SJSA1 (cell line): Measurements from ENCODE around the gene ADAMTSL2. TPM values are rescaled to one million over a fixed set of nuclear protein-coding genes. Genes with fewer than 3 reads are reported as not detected.
"Not testable (repeated sequence)": the region's sequence is repeated elsewhere in the genome, so short reads cannot be mapped to it uniquely, and the experiment has no call there.

Experiments used
- DNase-seq, 2 experiments: peaks; one replicate each; pipeline ENCODE4 v3.0.0-alpha.2; 2015 to 2020; ENCODE audit warnings: low spot score in 2 of 2, low read depth in 1 of 2
- H3K27ac ChIP-seq: fragments of 250-450 bp; sonication (Bioruptor Pico); 2 replicates; pipeline ENCODE4 v1.5.1; 2020; ENCODE audit warnings: mild to moderate bottlenecking, moderate library complexity
- H3K27me3 ChIP-seq: fragments of 250-450 bp; sonication (Bioruptor Pico); replicated peaks from 2 replicates; pipeline ENCODE4 v1.5.1; 2020; ENCODE audit warnings: mild to moderate bottlenecking, moderate library complexity
- H3K36me3 ChIP-seq: fragments of 250-450 bp; sonication (Bioruptor Pico); 2 replicates; pipeline ENCODE4 v1.5.1; 2020; ENCODE audit warnings: mild to moderate bottlenecking
- H3K4me1 ChIP-seq: fragments of 250-450 bp; sonication (Bioruptor Pico); replicated peaks from 2 replicates; pipeline ENCODE4 v1.6.1; 2021; ENCODE audit warnings: mild to moderate bottlenecking
- H3K4me3 ChIP-seq: fragments of 250-450 bp; sonication (Bioruptor Pico); 2 replicates; pipeline ENCODE4 v1.5.1; 2020; ENCODE audit warnings: mild to moderate bottlenecking
- H3K9me3 ChIP-seq: fragments of 250-450 bp; sonication (Bioruptor Pico); replicated peaks from 2 replicates; pipeline ENCODE4 v1.5.1; 2020; ENCODE audit warnings: mild to moderate bottlenecking
- total RNA-seq: library from RNA; depleted of rRNA; stranded (reverse); fragments of >200 nt; shearing (Covaris generic); gene quantifications from 2 replicates; pipeline ENCODE4 v1.2.3, GENCODE V29; 2014

ADAMTSL2 gene
- total RNA-seq, 1 experiment from 2014 or later, result not detected

- Histone ChIP-seq H3K36me3 (no peaks in the 10 kb centered on the region), H3K4me1 (peaks cover 20% of the 10 kb centered on the region), H3K4me3 (no peak overlapping the region), H3K9me3 (no peaks in the 10 kb centered on the region), H3K27ac (no peak overlapping the region), H3K27me3 (no peaks in the 10 kb centered on the region)
- DNase-seq, result no peak
These were observed 23.1 kb downstream of the ADAMTSL2 start for GRCh38 chr9:133557581-133557980.

- Histone ChIP-seq H3K4me3 (peak overlapping the region; percentile 6; the same call in 1 of the 2 replicates), H3K4me1 (peaks cover 20% of the 10 kb centered on the region), H3K27me3 (no peaks in the 10 kb centered on the region), H3K9me3 (no peaks in the 10 kb centered on the region), H3K27ac (peak overlapping the region; percentile 46), H3K36me3 (no peaks in the 10 kb centered on the region)
- DNase-seq, result peak; percentile 83 to 85
These were observed 24.0 kb downstream of the ADAMTSL2 start for GRCh38 chr9:133558191-133559126.

- Histone ChIP-seq H3K9me3 (no peaks in the 10 kb centered on the region), H3K4me3 (no peak overlapping the region), H3K36me3 (no peaks in the 10 kb centered on the region), H3K27ac (no peak overlapping the region), H3K27me3 (no peaks in the 10 kb centered on the region), H3K4me1 (peaks cover 20% of the 10 kb centered on the region)
- DNase-seq, result no peak
These were observed 25.8 kb downstream of the ADAMTSL2 start for GRCh38 chr9:133560311-133560710.

GRCh38 chr9:133560944-133561343, 26.4 kb downstream of the ADAMTSL2 start:
- Histone ChIP-seq H3K27ac (no peak overlapping the region), H3K27me3 (no peaks in the 10 kb centered on the region), H3K4me1 (peaks cover 20% of the 10 kb centered on the region), H3K36me3 (no peaks in the 10 kb centered on the region), H3K9me3 (no peaks in the 10 kb centered on the region), H3K4me3 (no peak overlapping the region)
- DNase-seq, result no peak

- no peak overlapping the region for H3K27ac ChIP-seq
- H3K27me3 ChIP-seq, result no peaks in the 10 kb centered on the region
- no peaks in the 10 kb centered on the region for H3K9me3 ChIP-seq
- no peak overlapping the region for H3K4me3 ChIP-seq
- peaks cover 20% of the 10 kb centered on the region for H3K4me1 ChIP-seq
- DNase-seq, result no peak
- H3K36me3 ChIP-seq, result no peaks in the 10 kb centered on the region
These were observed 27.6 kb downstream of the ADAMTSL2 start for GRCh38 chr9:133561976-133562554.

GRCh38 chr9:133562611-133563290, 28.2 kb downstream of the ADAMTSL2 start:
- Histone ChIP-seq H3K27me3 (no peaks in the 10 kb centered on the region), H3K36me3 (no peaks in the 10 kb centered on the region), H3K4me1 (peaks cover 14% of the 10 kb centered on the region), H3K4me3 (no peak overlapping the region), H3K9me3 (no peaks in the 10 kb centered on the region), H3K27ac (no peak overlapping the region)
- no peak for DNase-seq

GRCh38 chr9:133563291-133563796, 28.8 kb downstream of the ADAMTSL2 start:
- H3K27me3 ChIP-seq, result no peaks in the 10 kb centered on the region
- H3K4me3 ChIP-seq, result no peak overlapping the region
- no peak overlapping the region for H3K27ac ChIP-seq
- H3K9me3 ChIP-seq, result no peaks in the 10 kb centered on the region
- no peaks in the 10 kb centered on the region for H3K36me3 ChIP-seq
- H3K4me1 ChIP-seq, result peaks cover 8% of the 10 kb centered on the region
- no peak for DNase-seq

- H3K9me3 ChIP-seq, H3K27ac ChIP-seq, H3K4me3 ChIP-seq, H3K36me3 ChIP-seq, H3K27me3 ChIP-seq, H3K4me1 ChIP-seq, DNase-seq: not testable (repeated sequence)
These were observed 29.3 kb downstream of the ADAMTSL2 start for GRCh38 chr9:133563814-133564213.

- Histone ChIP-seq H3K27ac (no peak overlapping the region), H3K4me3 (no peak overlapping the region), H3K27me3 (no peaks in the 10 kb centered on the region), H3K9me3 (no peaks in the 10 kb centered on the region), H3K4me1 (no peaks in the 10 kb centered on the region), H3K36me3 (no peaks in the 10 kb centered on the region)
- no peak for DNase-seq
These were observed 30.1 kb downstream of the ADAMTSL2 start for GRCh38 chr9:133564451-133565116.

- Histone ChIP-seq H3K4me1 (no peaks in the 10 kb centered on the region), H3K36me3 (no peaks in the 10 kb centered on the region), H3K4me3 (no peak overlapping the region), H3K27me3 (no peaks in the 10 kb centered on the region), H3K27ac (no peak overlapping the region), H3K9me3 (no peaks in the 10 kb centered on the region)
- no peak for DNase-seq
These were observed 31.9 kb downstream of the ADAMTSL2 start for GRCh38 chr9:133566382-133566781.

GRCh38 chr9:133566817-133567216, 32.3 kb downstream of the ADAMTSL2 start:
- Histone ChIP-seq H3K27ac (no peak overlapping the region), H3K27me3 (no peaks in the 10 kb centered on the region; the same call in 1 of the 2 replicates), H3K36me3 (no peaks in the 10 kb centered on the region), H3K9me3 (no peaks in the 10 kb centered on the region), H3K4me1 (no peaks in the 10 kb centered on the region), H3K4me3 (no peak overlapping the region)
- no peak for DNase-seq

GRCh38 chr9:133568186-133568585, 33.7 kb downstream of the ADAMTSL2 start:
- H3K4me1 ChIP-seq, result no peaks in the 10 kb centered on the region

GRCh38 chr9:133569121-133569785, 34.7 kb downstream of the ADAMTSL2 start:
- Histone ChIP-seq H3K9me3 (no peaks in the 10 kb centered on the region), H3K4me3 (no peak overlapping the region), H3K4me1 (no peaks in the 10 kb centered on the region), H3K27me3 (peaks cover 12% of the 10 kb centered on the region; the same call in 1 of the 2 replicates), H3K27ac (no peak overlapping the region), H3K36me3 (no peaks in the 10 kb centered on the region)
- no peak for DNase-seq

More at GRCh38 chr9:133568186-133568585, 33.7 kb downstream of the ADAMTSL2 start:
- DNase-seq, result no peak
- Histone ChIP-seq H3K27ac (no peak overlapping the region), H3K9me3 (no peaks in the 10 kb centered on the region), H3K27me3 (peaks cover 11% of the 10 kb centered on the region; the same call in 1 of the 2 replicates), H3K36me3 (no peaks in the 10 kb centered on the region), H3K4me3 (no peak overlapping the region)
